Head of caudate nucleus (tissue), 42 donors: Measurements from ENCODE around the gene RNF8.
A peak's percentile ranks its signal among the peaks of the same experiment; 100 is the strongest.
"Not testable (repeated sequence)": the region's sequence is repeated elsewhere in the genome, so short reads cannot be mapped to it uniquely, and the experiment has no call there.

Source experiments
- DNase-seq, 42 donors: peaks; one replicate each; pipeline versions ENCODE4 v3.0.0 to v3.0.0-alpha.2; 2020 to 2021; ENCODE audit warnings: mixed read lengths in 7 of 42
- intact Hi-C: fragments of 100-400 bp; cut with DNase I; formaldehyde crosslinking; loops from one replicate; pipeline ENCODE4 v1.15.0; 2022

Gene RNF8

GRCh38 chr6:37432916-37433656, 79.3 kb downstream of the RNF8 start, which contains the start of gene CMTR1:
Gene CMTR1 (plus strand): TSS chr6:37433221. CDS start chr6:37435630, 2,409 bp downstream.
- peak; percentile 83 to 98 (median 94) for DNase-seq
- intact Hi-C loops: loop anchor here (10.0 kb wide), 2 partner anchors 62 to 78 kb away; partner anchors contain the start of genes CCDC167 and RNF8

- intact Hi-C loops: loop anchor here (10.0 kb wide), 2 partner anchors 61 to 79 kb away; partner anchors contain the start of genes CCDC167 and RNF8
- DNase-seq: peak in 14 of 42 donors; percentile 4 to 42 (median 21)
These were observed 80.0 kb downstream of the RNF8 start for GRCh38 chr6:37433657-37434271.

GRCh38 chr6:37435373-37435772, 81.6 kb downstream of the RNF8 start:
- no peak for DNase-seq
- intact Hi-C loops: loop anchor here (10.0 kb wide), 2 partner anchors 59 to 81 kb away; partner anchors contain the start of genes CCDC167 and RNF8

- intact Hi-C loops: loop anchor here (10.0 kb wide), 2 partner anchors 59 to 81 kb away; partner anchors contain the start of genes CCDC167 and RNF8
- no peak for DNase-seq
These were observed 82.0 kb downstream of the RNF8 start for GRCh38 chr6:37435816-37436215.

GRCh38 chr6:37438930-37439329, 85.1 kb downstream of the RNF8 start:
- no peak for DNase-seq
- intact Hi-C loops: loop anchor here (10.0 kb wide), 2 partner anchors 56 to 84 kb away; partner anchors contain the start of genes CCDC167 and RNF8

GRCh38 chr6:37441651-37442050, 87.9 kb downstream of the RNF8 start:
- intact Hi-C loops: no loop called here
- no peak for DNase-seq

- intact Hi-C loops: no loop called here
- DNase-seq: no peak
These were observed 88.8 kb downstream of the RNF8 start for GRCh38 chr6:37442416-37443215.

GRCh38 chr6:37443216-37443542, 89.4 kb downstream of the RNF8 start:
- DNase-seq, intact Hi-C loops: not testable (repeated sequence)
